Glutamatergic neuron (in vitro differentiated cells): ENCODE measurements around the gene RGS4. TPM values are rescaled to one million over a fixed set of nuclear protein-coding genes. Genes with fewer than 3 reads are reported as not detected.

Experiments used
- DNase-seq: peaks from one replicate; pipeline ENCODE4 v3.0.0; 2022
- H3K27ac Mint-ChIP-seq: one replicate; pipeline ENCODE4 v1.8.0; 2020; ENCODE audit warnings: mild to moderate bottlenecking, mixed read lengths, inconsistent platforms; ENCODE audit not compliant: unreplicated experiment
- H3K27me3 Mint-ChIP-seq: one replicate; pipeline ENCODE4 v1.8.0; 2020; ENCODE audit warnings: mild to moderate bottlenecking, moderate library complexity, mixed read lengths, inconsistent platforms; ENCODE audit not compliant: unreplicated experiment
- H3K36me3 Mint-ChIP-seq: one replicate; pipeline ENCODE4 v1.8.0; 2020; ENCODE audit warnings: mild to moderate bottlenecking, mixed read lengths, inconsistent platforms; ENCODE audit not compliant: unreplicated experiment
- H3K4me1 Mint-ChIP-seq: one replicate; pipeline ENCODE4 v1.8.0; 2020; ENCODE audit warnings: mild to moderate bottlenecking, low read depth, mixed read lengths, inconsistent platforms; ENCODE audit not compliant: unreplicated experiment
- H3K4me3 Mint-ChIP-seq: one replicate; pipeline ENCODE4 v1.8.0; 2020; ENCODE audit warnings: mild to moderate bottlenecking, mixed read lengths, inconsistent platforms; ENCODE audit not compliant: unreplicated experiment
- H3K9me3 Mint-ChIP-seq: one replicate; pipeline ENCODE4 v1.8.0; 2020; ENCODE audit warnings: mild to moderate bottlenecking, moderate library complexity, mixed read lengths, inconsistent platforms; ENCODE audit not compliant: unreplicated experiment
- CTCF ChIP-seq: fragments of 200-600 bp; sonication (generic); IDR thresholded peaks from one replicate; pipeline ENCODE4 v1.5.0; 2021; ENCODE audit not compliant: partially characterized antibody, unreplicated experiment
- total RNA-seq: library from RNA; stranded (reverse); fragmentation: NEBNext Ultra II Directional; extraction: Animal tissue kit (Norgen Biotek cat#: 25700); gene quantifications from one replicate; pipeline ENCODE4 v1.2.1, GENCODE V29; 2021; ENCODE audit not compliant: unreplicated experiment

The RGS4 gene
- total RNA-seq, 1 donor from 2014 or later = 31.6 TPM

- H3K27ac Mint-ChIP-seq = no peak overlapping the region
These were observed 55.7 kb downstream of the RGS4 start for GRCh38 chr1:163124812-163125211.

More at GRCh38 chr1:163124812-163125211, 55.7 kb downstream of the RGS4 start:
- Mint-ChIP-seq H3K27me3 (no peaks in the 10 kb centered on the region), H3K36me3 (no peaks in the 10 kb centered on the region), H3K9me3 (no peaks in the 10 kb centered on the region), H3K4me3 (no peak overlapping the region), H3K4me1 (peaks cover under 1% of the 10 kb centered on the region)
- no peak for DNase-seq
- TF ChIP-seq CTCF = no peak

Other genes with a start within 250 kb of the RGS4 start
- not detected for gene CCDC190, start 208.2 kb upstream of the RGS4 start, total RNA-seq
- gene RGS5, start 133.6 kb downstream of the RGS4 start, total RNA-seq = 4.9 TPM